HG03045 (cell line): ENCODE data around the gene FEM1B.

Experiments
- ATAC-seq: cut with Tn5 transposase; IDR thresholded peaks from one replicate; pipeline ENCODE4 v1.9.1; 2021; ENCODE audit warnings: mild to moderate bottlenecking, moderate library complexity; ENCODE audit not compliant: unreplicated experiment

FEM1B gene

GRCh38 chr15:68284616-68285258 lies 7.2 kb downstream of the FEM1B start:
- no peak for ATAC-seq

- ATAC-seq, result no peak
Observed at GRCh38 chr15:68285259-68285980, 7.9 kb downstream of the FEM1B start.

GRCh38 chr15:68286256-68286655 lies 8.7 kb downstream of the FEM1B start:
- ATAC-seq, result no peak

GRCh38 chr15:68289057-68289456 lies 11.5 kb downstream of the FEM1B start:
- ATAC-seq, result no peak

- no peak for ATAC-seq
Observed at GRCh38 chr15:68289621-68290352, 12.2 kb downstream of the FEM1B start.

GRCh38 chr15:68290715-68291114 lies 13.2 kb downstream of the FEM1B start:
- no peak for ATAC-seq

GRCh38 chr15:68292157-68292781 lies 14.7 kb downstream of the FEM1B start:
- ATAC-seq, result no peak

- ATAC-seq, result no peak
Observed at GRCh38 chr15:68292967-68293366, 15.4 kb downstream of the FEM1B start.

GRCh38 chr15:68295014-68295805 lies 17.7 kb downstream of the FEM1B start:
- no peak for ATAC-seq

- no peak for ATAC-seq
Observed at GRCh38 chr15:68298336-68298735, 20.8 kb downstream of the FEM1B start.

GRCh38 chr15:68298882-68299381 lies 21.4 kb downstream of the FEM1B start:
- peak; percentile 77 for ATAC-seq

GRCh38 chr15:68299436-68299835 lies 21.9 kb downstream of the FEM1B start:
- ATAC-seq, result no peak

GRCh38 chr15:68300115-68300940 lies 22.8 kb downstream of the FEM1B start:
- no peak for ATAC-seq

- ATAC-seq, result no peak
Observed at GRCh38 chr15:68301301-68301700, 23.8 kb downstream of the FEM1B start.

- ATAC-seq, result no peak
Observed at GRCh38 chr15:68302729-68303128, 25.2 kb downstream of the FEM1B start.

- ATAC-seq, result no peak
Observed at GRCh38 chr15:68303134-68303533, 25.6 kb downstream of the FEM1B start.

GRCh38 chr15:68303560-68304436 lies 26.3 kb downstream of the FEM1B start:
- no peak for ATAC-seq

- ATAC-seq, result no peak
Observed at GRCh38 chr15:68304589-68305337, 27.2 kb downstream of the FEM1B start.
